HEK293 (cell line): ENCODE data around the gene PLEKHA6.

Experiments
- CTCF ChIA-PET: fragments of 350-600 bp; formaldehyde crosslinking; extraction: SDS; loops from one replicate; lab custom pipeline; 2021; ENCODE audit warnings: antibody characterized with exemption; lab: Yijun Ruan, JAX
- POLR2A ChIA-PET: fragments of 300-600 bp; formaldehyde crosslinking; extraction: SDS; loops from one replicate; lab custom pipeline; 2020; ENCODE audit warnings: antibody characterized with exemption, inconsistent platforms; lab: Yijun Ruan, JAX
- H3K27ac ChIP-seq: fragments of 200-500 bp; sonication (Bioruptor generic); 2 replicates; pipeline ENCODE4 v1.5.1; 2014; ENCODE audit warnings: low read depth, low read length, control low read depth, inconsistent platforms; ENCODE audit errors: extremely low read depth
- H3K36me3 ChIP-seq, 2 experiments: fragments of 200-500 bp in 1 of 2; sonication (Bioruptor generic) in 1 of 2; 1 replicate in 1 of 2; 2 replicates in 1 of 2; pipeline ENCODE4 v1.5.1; 2014 to 2017; ENCODE audit warnings: inconsistent platforms in 2 of 2, low read length in 2 of 2; ENCODE audit not compliant: control insufficient read depth in 2 of 2, insufficient read depth in 1 of 2
- H3K4me1 ChIP-seq: fragments of 200-500 bp; sonication (Bioruptor generic); 2 replicates; pipeline ENCODE4 v1.5.1; 2014; ENCODE audit warnings: mild to moderate bottlenecking, low read length, inconsistent platforms; ENCODE audit not compliant: control insufficient read depth, insufficient read depth
- H3K4me3 ChIP-seq: 2 replicates; pipeline ENCODE4 v1.5.1; 2011; ENCODE audit warnings: low read depth, mild to moderate bottlenecking, control low read depth, low read length, moderate library complexity
- H3K9me3 ChIP-seq: fragments of 200-500 bp; sonication (Bioruptor generic); 2 replicates; pipeline ENCODE4 v1.5.1; 2014; ENCODE audit warnings: low read depth, low read length, inconsistent platforms; ENCODE audit not compliant: control insufficient read depth, insufficient read depth
- GLI2 ChIP-seq: fragments of 450-650 bp; formaldehyde crosslinking; IDR thresholded peaks from 2 replicates; pipeline ENCODE4; 2017; ENCODE audit warnings: missing biosample characterization, missing genetic modification characterization, low read depth, borderline replicate concordance
- GLI4 ChIP-seq: fragments of 450-650 bp; formaldehyde crosslinking; IDR thresholded peaks from 2 replicates; pipeline ENCODE4 v1.5.1; 2016; ENCODE audit warnings: missing biosample characterization, missing genetic modification characterization
- HOXA7 ChIP-seq: sonication (generic); formaldehyde crosslinking; IDR thresholded peaks from 2 replicates; pipeline ENCODE4 v1.8.1; 2022; ENCODE audit warnings: missing genetic modification reagents, borderline replicate concordance
- ZBTB44 ChIP-seq: fragments of 450-650 bp; IDR thresholded peaks from 2 replicates; pipeline ENCODE4 v1.5.1; 2018; ENCODE audit warnings: missing biosample characterization, mild to moderate bottlenecking, missing genetic modification characterization
- ZNF184 ChIP-seq: fragments of 450-650 bp; IDR thresholded peaks from 2 replicates; pipeline ENCODE4 v1.5.1; 2018; ENCODE audit warnings: missing biosample characterization, mild to moderate bottlenecking, missing genetic modification characterization
- ZNF266 ChIP-seq: fragments of 450-650 bp; formaldehyde crosslinking; IDR thresholded peaks from 2 replicates; pipeline ENCODE4 v1.5.1; 2016; ENCODE audit warnings: missing biosample characterization, missing genetic modification characterization, low read depth
- ZNF292 ChIP-seq: fragments of 450-650 bp; formaldehyde crosslinking; IDR thresholded peaks from 2 replicates; pipeline ENCODE4 v1.5.1; 2016; ENCODE audit warnings: low read depth, missing biosample characterization, missing genetic modification characterization, borderline replicate concordance
- ZNF426 ChIP-seq: fragments of 450-650 bp; formaldehyde crosslinking; IDR thresholded peaks from 2 replicates; pipeline ENCODE4 v1.5.1; 2017; ENCODE audit warnings: missing biosample characterization, missing genetic modification characterization, mild to moderate bottlenecking, inconsistent platforms, moderate library complexity
- ZNF530 ChIP-seq: fragments of 450-650 bp; formaldehyde crosslinking; IDR thresholded peaks from 2 replicates; pipeline ENCODE4 v1.5.1; 2016; ENCODE audit warnings: low read depth, missing biosample characterization, missing genetic modification characterization
- ZNF561 ChIP-seq: fragments of 450-650 bp; IDR thresholded peaks from 2 replicates; pipeline ENCODE4 v1.5.1; 2018; ENCODE audit warnings: missing biosample characterization, missing genetic modification characterization, borderline replicate concordance
- ZXDB ChIP-seq: fragments of 450-650 bp; formaldehyde crosslinking; IDR thresholded peaks from 2 replicates; pipeline ENCODE4 v1.5.1; 2016; ENCODE audit warnings: missing biosample characterization, missing genetic modification characterization
- TF ChIP-seq, protein P1 (sequence below): fragments of 450-650 bp; formaldehyde crosslinking; conservative IDR thresholded peaks from 2 replicates; pipeline ENCODE4 v1.5.1; 2016; ENCODE audit warnings: low read depth, missing biosample characterization, missing genetic modification characterization
- TF ChIP-seq, protein P2 (sequence below): fragments of 450-650 bp; formaldehyde crosslinking; IDR thresholded peaks from 2 replicates; pipeline ENCODE4 v1.5.1; 2016; ENCODE audit warnings: missing biosample characterization, missing genetic modification characterization, borderline replicate concordance
- TF ChIP-seq, protein P3 (sequence below): fragments of 450-650 bp; formaldehyde crosslinking; IDR thresholded peaks from 2 replicates; pipeline ENCODE4 v1.5.1; 2016; ENCODE audit warnings: missing biosample characterization, missing genetic modification characterization
- TF ChIP-seq, protein P4 (sequence below): fragments of 450-650 bp; formaldehyde crosslinking; IDR thresholded peaks from 2 replicates; pipeline ENCODE4 v1.5.1; 2017; ENCODE audit warnings: missing biosample characterization, missing genetic modification characterization
- TF ChIP-seq, protein P5 (sequence below): fragments of 450-650 bp; formaldehyde crosslinking; IDR thresholded peaks from 2 replicates; pipeline ENCODE4 v1.5.1; 2016; ENCODE audit warnings: missing biosample characterization, missing genetic modification characterization
- TF ChIP-seq, protein P6 (sequence below): fragments of 450-650 bp; formaldehyde crosslinking; IDR thresholded peaks from 2 replicates; pipeline ENCODE4 v1.5.0; 2017; ENCODE audit warnings: missing biosample characterization, missing genetic modification characterization, borderline replicate concordance

Gene PLEKHA6

GRCh38 chr1:204196068-204196795 is 163.5 kb downstream of the PLEKHA6 start, which contains the start of gene KISS1:
Gene KISS1, minus strand, starts transcription at chr1:204196491. Its CDS starts 3,615 bp downstream, at chr1:204192876.
- POLR2A ChIA-PET: no interaction called here
- Histone ChIP-seq H3K27ac (no peak within 1 kb of the TSS), H3K9me3 (no peaks in the 10 kb centered on the region), H3K4me3 (no peak within 1 kb of the TSS), H3K36me3 (no peaks in the 10 kb centered on the region), H3K4me1 (no peaks in the 10 kb centered on the region)
- TF ChIP-seq, protein P1, sequence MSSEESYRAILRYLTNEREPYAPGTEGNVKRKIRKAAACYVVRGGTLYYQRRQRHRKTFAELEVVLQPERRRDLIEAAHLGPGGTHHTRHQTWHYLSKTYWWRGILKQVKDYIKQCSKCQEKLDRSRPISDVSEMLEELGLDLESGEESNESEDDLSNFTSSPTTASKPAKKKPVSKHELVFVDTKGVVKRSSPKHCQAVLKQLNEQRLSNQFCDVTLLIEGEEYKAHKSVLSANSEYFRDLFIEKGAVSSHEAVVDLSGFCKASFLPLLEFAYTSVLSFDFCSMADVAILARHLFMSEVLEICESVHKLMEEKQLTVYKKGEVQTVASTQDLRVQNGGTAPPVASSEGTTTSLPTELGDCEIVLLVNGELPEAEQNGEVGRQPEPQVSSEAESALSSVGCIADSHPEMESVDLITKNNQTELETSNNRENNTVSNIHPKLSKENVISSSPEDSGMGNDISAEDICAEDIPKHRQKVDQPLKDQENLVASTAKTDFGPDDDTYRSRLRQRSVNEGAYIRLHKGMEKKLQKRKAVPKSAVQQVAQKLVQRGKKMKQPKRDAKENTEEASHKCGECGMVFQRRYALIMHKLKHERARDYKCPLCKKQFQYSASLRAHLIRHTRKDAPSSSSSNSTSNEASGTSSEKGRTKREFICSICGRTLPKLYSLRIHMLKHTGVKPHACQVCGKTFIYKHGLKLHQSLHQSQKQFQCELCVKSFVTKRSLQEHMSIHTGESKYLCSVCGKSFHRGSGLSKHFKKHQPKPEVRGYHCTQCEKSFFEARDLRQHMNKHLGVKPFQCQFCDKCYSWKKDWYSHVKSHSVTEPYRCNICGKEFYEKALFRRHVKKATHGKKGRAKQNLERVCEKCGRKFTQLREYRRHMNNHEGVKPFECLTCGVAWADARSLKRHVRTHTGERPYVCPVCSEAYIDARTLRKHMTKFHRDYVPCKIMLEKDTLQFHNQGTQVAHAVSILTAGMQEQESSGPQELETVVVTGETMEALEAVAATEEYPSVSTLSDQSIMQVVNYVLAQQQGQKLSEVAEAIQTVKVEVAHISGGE (tag by site-specific recombination): no peak
- TF ChIP-seq, protein P2, sequence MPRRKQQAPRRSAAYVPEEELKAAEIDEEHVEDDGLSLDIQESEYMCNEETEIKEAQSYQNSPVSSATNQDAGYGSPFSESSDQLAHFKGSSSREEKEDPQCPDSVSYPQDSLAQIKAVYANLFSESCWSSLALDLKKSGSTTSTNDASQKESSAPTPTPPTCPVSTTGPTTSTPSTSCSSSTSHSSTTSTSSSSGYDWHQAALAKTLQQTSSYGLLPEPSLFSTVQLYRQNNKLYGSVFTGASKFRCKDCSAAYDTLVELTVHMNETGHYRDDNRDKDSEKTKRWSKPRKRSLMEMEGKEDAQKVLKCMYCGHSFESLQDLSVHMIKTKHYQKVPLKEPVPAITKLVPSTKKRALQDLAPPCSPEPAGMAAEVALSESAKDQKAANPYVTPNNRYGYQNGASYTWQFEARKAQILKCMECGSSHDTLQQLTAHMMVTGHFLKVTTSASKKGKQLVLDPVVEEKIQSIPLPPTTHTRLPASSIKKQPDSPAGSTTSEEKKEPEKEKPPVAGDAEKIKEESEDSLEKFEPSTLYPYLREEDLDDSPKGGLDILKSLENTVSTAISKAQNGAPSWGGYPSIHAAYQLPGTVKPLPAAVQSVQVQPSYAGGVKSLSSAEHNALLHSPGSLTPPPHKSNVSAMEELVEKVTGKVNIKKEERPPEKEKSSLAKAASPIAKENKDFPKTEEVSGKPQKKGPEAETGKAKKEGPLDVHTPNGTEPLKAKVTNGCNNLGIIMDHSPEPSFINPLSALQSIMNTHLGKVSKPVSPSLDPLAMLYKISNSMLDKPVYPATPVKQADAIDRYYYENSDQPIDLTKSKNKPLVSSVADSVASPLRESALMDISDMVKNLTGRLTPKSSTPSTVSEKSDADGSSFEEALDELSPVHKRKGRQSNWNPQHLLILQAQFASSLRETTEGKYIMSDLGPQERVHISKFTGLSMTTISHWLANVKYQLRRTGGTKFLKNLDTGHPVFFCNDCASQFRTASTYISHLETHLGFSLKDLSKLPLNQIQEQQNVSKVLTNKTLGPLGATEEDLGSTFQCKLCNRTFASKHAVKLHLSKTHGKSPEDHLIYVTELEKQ (tag by site-specific recombination): no peak
- TF ChIP-seq ZNF530 (no peak), ZXDB (no peak), HOXA7 (no peak)
- TF ChIP-seq, protein P3, sequence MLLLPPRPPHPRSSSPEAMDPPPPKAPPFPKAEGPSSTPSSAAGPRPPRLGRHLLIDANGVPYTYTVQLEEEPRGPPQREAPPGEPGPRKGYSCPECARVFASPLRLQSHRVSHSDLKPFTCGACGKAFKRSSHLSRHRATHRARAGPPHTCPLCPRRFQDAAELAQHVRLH (tag by site-specific recombination): no peak
- TF ChIP-seq, protein P4, sequence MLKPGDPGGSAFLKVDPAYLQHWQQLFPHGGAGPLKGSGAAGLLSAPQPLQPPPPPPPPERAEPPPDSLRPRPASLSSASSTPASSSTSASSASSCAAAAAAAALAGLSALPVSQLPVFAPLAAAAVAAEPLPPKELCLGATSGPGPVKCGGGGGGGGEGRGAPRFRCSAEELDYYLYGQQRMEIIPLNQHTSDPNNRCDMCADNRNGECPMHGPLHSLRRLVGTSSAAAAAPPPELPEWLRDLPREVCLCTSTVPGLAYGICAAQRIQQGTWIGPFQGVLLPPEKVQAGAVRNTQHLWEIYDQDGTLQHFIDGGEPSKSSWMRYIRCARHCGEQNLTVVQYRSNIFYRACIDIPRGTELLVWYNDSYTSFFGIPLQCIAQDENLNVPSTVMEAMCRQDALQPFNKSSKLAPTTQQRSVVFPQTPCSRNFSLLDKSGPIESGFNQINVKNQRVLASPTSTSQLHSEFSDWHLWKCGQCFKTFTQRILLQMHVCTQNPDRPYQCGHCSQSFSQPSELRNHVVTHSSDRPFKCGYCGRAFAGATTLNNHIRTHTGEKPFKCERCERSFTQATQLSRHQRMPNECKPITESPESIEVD (tag by site-specific recombination): no peak
- CTCF ChIA-PET: interaction anchor here (2.0 kb wide), 1 partner anchor 11 kb away, joined by 13 read pairs; no protein-coding TSS in a partner anchor

DNA sequence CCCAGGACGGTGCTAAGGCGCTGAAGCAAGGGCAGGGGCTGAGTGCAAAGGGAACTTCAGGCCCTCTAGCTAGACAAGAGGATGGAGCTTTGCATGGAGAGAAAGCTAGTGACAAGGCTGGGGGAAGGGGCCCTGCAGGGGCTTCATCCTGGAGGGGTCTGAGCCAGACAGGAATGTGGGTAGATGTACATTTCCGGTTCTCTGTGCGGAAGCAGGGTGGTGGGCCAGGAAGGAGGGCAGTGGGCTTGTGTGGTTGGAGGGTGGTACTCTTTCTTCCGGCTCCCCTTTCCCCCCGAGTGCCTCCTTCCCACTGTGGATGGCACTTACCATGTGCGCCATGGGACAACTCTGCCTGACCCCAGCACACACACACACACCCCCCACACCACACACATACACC is 165.0 kb downstream of the PLEKHA6 start:
- ChIA-PET POLR2A (no interaction called here), CTCF (interaction anchor here (1.8 kb wide), 1 partner anchor 12 kb away, joined by 5 read pairs; no protein-coding TSS in a partner anchor)
- no peak overlapping the region for H3K27ac ChIP-seq
- H3K36me3 ChIP-seq: no peaks in the 10 kb centered on the region
- H3K9me3 ChIP-seq: no peaks in the 10 kb centered on the region
- no peaks in the 10 kb centered on the region for H3K4me1 ChIP-seq
- no peak overlapping the region for H3K4me3 ChIP-seq
- TF ChIP-seq GLI2 (tag by site-specific recombination) (no peak), ZNF266 (tag by site-specific recombination) (no peak), ZXDB (no peak), GLI4 (tag by site-specific recombination) (no peak), ZBTB44 (tag by site-specific recombination) (no peak), ZNF184 (tag by site-specific recombination) (no peak), ZNF426 (tag by site-specific recombination) (no peak), ZNF561 (tag by site-specific recombination) (no peak), ZNF292 (tag by site-specific recombination) (no peak)
- TF ChIP-seq, protein P5, sequence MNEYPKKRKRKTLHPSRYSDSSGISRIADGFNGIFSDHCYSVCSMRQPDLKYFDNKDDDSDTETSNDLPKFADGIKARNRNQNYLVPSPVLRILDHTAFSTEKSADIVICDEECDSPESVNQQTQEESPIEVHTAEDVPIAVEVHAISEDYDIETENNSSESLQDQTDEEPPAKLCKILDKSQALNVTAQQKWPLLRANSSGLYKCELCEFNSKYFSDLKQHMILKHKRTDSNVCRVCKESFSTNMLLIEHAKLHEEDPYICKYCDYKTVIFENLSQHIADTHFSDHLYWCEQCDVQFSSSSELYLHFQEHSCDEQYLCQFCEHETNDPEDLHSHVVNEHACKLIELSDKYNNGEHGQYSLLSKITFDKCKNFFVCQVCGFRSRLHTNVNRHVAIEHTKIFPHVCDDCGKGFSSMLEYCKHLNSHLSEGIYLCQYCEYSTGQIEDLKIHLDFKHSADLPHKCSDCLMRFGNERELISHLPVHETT (tag by site-specific recombination): no peak
- TF ChIP-seq, protein P3 (tag by site-specific recombination): no peak
- TF ChIP-seq, protein P6, sequence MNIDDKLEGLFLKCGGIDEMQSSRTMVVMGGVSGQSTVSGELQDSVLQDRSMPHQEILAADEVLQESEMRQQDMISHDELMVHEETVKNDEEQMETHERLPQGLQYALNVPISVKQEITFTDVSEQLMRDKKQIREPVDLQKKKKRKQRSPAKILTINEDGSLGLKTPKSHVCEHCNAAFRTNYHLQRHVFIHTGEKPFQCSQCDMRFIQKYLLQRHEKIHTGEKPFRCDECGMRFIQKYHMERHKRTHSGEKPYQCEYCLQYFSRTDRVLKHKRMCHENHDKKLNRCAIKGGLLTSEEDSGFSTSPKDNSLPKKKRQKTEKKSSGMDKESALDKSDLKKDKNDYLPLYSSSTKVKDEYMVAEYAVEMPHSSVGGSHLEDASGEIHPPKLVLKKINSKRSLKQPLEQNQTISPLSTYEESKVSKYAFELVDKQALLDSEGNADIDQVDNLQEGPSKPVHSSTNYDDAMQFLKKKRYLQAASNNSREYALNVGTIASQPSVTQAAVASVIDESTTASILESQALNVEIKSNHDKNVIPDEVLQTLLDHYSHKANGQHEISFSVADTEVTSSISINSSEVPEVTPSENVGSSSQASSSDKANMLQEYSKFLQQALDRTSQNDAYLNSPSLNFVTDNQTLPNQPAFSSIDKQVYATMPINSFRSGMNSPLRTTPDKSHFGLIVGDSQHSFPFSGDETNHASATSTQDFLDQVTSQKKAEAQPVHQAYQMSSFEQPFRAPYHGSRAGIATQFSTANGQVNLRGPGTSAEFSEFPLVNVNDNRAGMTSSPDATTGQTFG: no peak
